Testis (tissue), 2 donors: ENCODE measurements around the gene CDYL2.

Experiments used
- CTCF ChIP-seq, 3 experiments: fragments of 450-650 bp in 2 of 3; fragments of 200-600 bp in 1 of 3; sonication (generic) in 1 of 3; IDR thresholded peaks; one replicate each; pipeline ENCODE4 v1.5.1; 2016 to 2019; ENCODE audit warnings: antibody characterized with exemption in 3 of 3, mild to moderate bottlenecking in 2 of 3, moderate library complexity in 1 of 3
- POLR2A ChIP-seq: fragments of 450-650 bp; IDR thresholded peaks from one replicate; pipeline ENCODE4 v1.6.1; 2017; ENCODE audit warnings: antibody characterized with exemption, mild to moderate bottlenecking, moderate library complexity

- TF ChIP-seq CTCF (IDR thresholded peaks at IDR 0.05), result no peak
- no peak for TF ChIP-seq POLR2A
Measured at GRCh38 chr16:80627108-80627507, 177.3 kb downstream of the CDYL2 start.
